Gastroesophageal sphincter (tissue), 4 donors: ENCODE measurements around the gene SCG3. TPM values are rescaled to one million over a fixed set of nuclear protein-coding genes. Genes with fewer than 3 reads are reported as not detected.

Experiments
- ATAC-seq: fragments of 150-250 bp; one replicate; pipeline ENCODE4 v1.9.1; 2016; ENCODE audit warnings: mild to moderate bottlenecking, moderate library complexity
- H3K27ac ChIP-seq, 4 donors: fragments of 200-600 bp; sonication (generic) in 3 of 4; 1 replicate in 3 of 4; 2 replicates in 1 of 4; pipeline ENCODE4 v1.5.1; 2016 to 2019
- H3K27me3 ChIP-seq: fragments of 200-600 bp; sonication (generic); one replicate; pipeline ENCODE4 v1.5.1; 2019
- H3K36me3 ChIP-seq, 2 donors: fragments of 200-600 bp; sonication (generic); one replicate each; pipeline ENCODE4 v1.5.1; 2019; ENCODE audit warnings: control low read depth in 1 of 2
- H3K4me1 ChIP-seq, 3 donors: fragments of 200-600 bp; sonication (generic); 1 replicate in 2 of 3; 2 replicates in 1 of 3; pipeline ENCODE4 v1.5.1; 2016 to 2019; ENCODE audit warnings: control low read depth in 2 of 3
- H3K4me3 ChIP-seq, 2 donors: fragments of 200-600 bp; sonication (generic); one replicate each; pipeline ENCODE4 v1.5.1; 2019; ENCODE audit warnings: mild to moderate bottlenecking in 1 of 2, moderate library complexity in 1 of 2
- H3K9me3 ChIP-seq, 3 donors: fragments of 200-600 bp; sonication (generic); one replicate each; pipeline ENCODE4 v1.5.1; 2017 to 2019; ENCODE audit warnings: control low read depth in 2 of 3
- EP300 ChIP-seq: sonication (generic); formaldehyde crosslinking; IDR thresholded peaks from one replicate; pipeline ENCODE4 v1.6.1; 2017; ENCODE audit warnings: antibody characterized with exemption, mild to moderate bottlenecking
- POLR2A ChIP-seq, 2 donors: fragments of 450-650 bp; IDR thresholded peaks; one replicate each; pipeline ENCODE4 v1.6.1; 2017; ENCODE audit warnings: antibody characterized with exemption in 2 of 2, mild to moderate bottlenecking in 2 of 2, moderate library complexity in 1 of 2
- POLR2AphosphoS5 ChIP-seq: sonication (generic); formaldehyde crosslinking; IDR thresholded peaks from one replicate; pipeline ENCODE4 v1.6.1; 2017; ENCODE audit warnings: antibody characterized with exemption
- WGBS, 2 donors: methylation state at CpG; one replicate each; pipeline ENCODE4 v1.1.5; 2018; ENCODE audit warnings: low coverage in 1 of 2; 5-methylcytosine and 5-hydroxymethylcytosine counted together
- total RNA-seq, 4 donors: library from RNA; depleted of rRNA; stranded (reverse); fragments of >200 nt; gene quantifications; one replicate each; pipeline ENCODE4 v1.1.0, GENCODE V29; 2016
- TF ChIP-seq, protein P1 (sequence below), 4 experiments: fragments of 200-600 bp in 2 of 4; fragments of 450-650 bp in 2 of 4; sonication (generic) in 1 of 4; IDR thresholded peaks; one replicate each; pipeline ENCODE4 v1.5.1; 2017 to 2019; ENCODE audit warnings: antibody characterized with exemption in 4 of 4, mild to moderate bottlenecking in 2 of 4, moderate library complexity in 2 of 4

Gene SCG3
- total RNA-seq, 4 donors from 2014 or later = 0.31 to 0.54 (median 0.54) TPM; not detected in 1

DNA sequence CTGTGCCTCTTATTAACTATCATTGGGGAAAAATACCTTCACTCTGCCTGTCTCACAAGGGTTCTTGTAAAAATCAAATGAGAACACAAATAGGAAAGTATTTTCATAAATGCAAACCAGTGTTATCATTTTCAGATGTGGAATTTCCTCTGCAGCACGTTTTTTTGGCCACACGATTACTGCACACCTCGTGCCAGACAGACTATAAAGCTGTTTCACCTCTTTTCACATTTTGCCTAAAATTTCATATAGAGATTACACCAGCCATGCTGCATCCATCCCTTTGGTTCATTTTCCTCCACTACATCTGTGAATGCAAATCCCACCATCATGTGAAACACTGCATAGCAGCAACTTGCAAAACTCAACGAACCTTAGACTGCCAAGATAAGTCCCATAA is 68.9 kb downstream of the SCG3 start:
- TF ChIP-seq, protein P1, sequence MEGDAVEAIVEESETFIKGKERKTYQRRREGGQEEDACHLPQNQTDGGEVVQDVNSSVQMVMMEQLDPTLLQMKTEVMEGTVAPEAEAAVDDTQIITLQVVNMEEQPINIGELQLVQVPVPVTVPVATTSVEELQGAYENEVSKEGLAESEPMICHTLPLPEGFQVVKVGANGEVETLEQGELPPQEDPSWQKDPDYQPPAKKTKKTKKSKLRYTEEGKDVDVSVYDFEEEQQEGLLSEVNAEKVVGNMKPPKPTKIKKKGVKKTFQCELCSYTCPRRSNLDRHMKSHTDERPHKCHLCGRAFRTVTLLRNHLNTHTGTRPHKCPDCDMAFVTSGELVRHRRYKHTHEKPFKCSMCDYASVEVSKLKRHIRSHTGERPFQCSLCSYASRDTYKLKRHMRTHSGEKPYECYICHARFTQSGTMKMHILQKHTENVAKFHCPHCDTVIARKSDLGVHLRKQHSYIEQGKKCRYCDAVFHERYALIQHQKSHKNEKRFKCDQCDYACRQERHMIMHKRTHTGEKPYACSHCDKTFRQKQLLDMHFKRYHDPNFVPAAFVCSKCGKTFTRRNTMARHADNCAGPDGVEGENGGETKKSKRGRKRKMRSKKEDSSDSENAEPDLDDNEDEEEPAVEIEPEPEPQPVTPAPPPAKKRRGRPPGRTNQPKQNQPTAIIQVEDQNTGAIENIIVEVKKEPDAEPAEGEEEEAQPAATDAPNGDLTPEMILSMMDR (IDR thresholded peaks at IDR 0.05) = no peak
- TF ChIP-seq POLR2AphosphoS5 (no peak), POLR2A (IDR thresholded peaks at IDR 0.05) (no peak), EP300 (no peak)
- Histone ChIP-seq H3K4me3 (no peak overlapping the region), H3K27me3 (no peaks in the 10 kb centered on the region), H3K27ac (no peak overlapping the region), H3K4me1 (peaks cover 0 to 22% (median 5%) of the 10 kb centered on the region in 3 donors), H3K9me3 (no peaks in the 10 kb centered on the region), H3K36me3 (no peaks in the 10 kb centered on the region)
- WGBS, 2 donors = 63 to 82% methylated on average over 4 of the region's 4 CpGs
- ATAC-seq = no peak

DNA sequence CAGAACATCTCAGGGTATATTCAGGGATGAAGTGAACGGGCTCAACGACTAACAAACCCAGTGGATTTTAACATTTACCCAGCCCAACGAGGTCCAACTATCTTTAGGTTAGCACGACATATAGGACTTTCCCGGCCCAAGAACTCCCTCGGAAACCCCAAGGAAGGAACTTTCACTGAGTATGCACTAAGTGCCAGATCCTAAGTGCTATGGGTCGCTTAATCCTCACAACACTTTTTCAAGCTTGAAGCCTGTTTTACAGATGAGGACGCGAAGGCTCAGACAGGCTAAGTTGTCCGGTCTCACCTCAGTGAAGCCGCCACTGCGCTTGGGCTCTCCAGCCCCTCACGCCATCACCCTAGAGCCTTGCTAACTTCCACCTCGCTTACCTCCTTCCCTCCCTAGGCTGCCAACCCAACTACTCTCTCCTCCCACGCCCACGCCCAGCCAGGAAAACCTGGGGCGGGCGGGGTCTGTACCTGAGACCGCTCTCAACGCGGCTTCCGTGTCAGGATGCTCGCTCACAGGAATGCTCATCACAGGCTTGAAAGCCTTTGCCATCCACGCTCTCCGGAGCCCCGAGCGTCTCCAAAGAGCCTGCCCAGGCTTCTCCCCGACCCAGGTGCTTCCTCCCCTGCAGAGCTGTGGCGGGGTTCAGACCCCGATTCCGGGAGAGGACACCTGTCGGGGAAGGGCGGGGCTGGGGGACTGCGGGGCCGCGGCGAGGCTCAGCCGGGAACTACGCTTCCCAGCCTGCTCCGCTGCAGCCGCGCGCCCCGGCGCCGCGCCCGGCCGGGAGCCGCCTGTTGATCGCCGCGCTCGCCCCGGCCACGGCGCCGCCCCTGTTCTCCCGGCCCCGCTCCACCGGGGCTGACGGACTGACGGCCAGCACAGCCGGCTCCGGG is 69.7 kb downstream of the SCG3 start, which contains the start of gene TMOD2:
Gene TMOD2 (plus strand): TSS at position 806 of the 905 bp plus-strand sequence. CDS start 14,845 bp downstream, outside the sequence.
- peak within 1 kb of the TSS; percentile 60 to 82 for H3K4me3 ChIP-seq
- ATAC-seq = peak; percentile 79
- TF ChIP-seq POLR2A (IDR thresholded peaks at IDR 0.05) (no peak), POLR2AphosphoS5 (no peak), EP300 (no peak)
- TF ChIP-seq, protein P1 (IDR thresholded peaks at IDR 0.05) = no peak
- no peaks in the 10 kb centered on the region for H3K9me3 ChIP-seq
- 22 to 35% methylated on average over 8 to 9 of the region's 65 CpGs for WGBS, 2 donors
- H3K27ac ChIP-seq = peak within 1 kb of the TSS; percentile 15 to 87 (median 84)
- H3K36me3 ChIP-seq = no peaks in the 10 kb centered on the region
- H3K4me1 ChIP-seq = peaks cover 0 to 25% (median 5%) of the 10 kb centered on the region in 3 donors
- H3K27me3 ChIP-seq = no peaks in the 10 kb centered on the region

DNA sequence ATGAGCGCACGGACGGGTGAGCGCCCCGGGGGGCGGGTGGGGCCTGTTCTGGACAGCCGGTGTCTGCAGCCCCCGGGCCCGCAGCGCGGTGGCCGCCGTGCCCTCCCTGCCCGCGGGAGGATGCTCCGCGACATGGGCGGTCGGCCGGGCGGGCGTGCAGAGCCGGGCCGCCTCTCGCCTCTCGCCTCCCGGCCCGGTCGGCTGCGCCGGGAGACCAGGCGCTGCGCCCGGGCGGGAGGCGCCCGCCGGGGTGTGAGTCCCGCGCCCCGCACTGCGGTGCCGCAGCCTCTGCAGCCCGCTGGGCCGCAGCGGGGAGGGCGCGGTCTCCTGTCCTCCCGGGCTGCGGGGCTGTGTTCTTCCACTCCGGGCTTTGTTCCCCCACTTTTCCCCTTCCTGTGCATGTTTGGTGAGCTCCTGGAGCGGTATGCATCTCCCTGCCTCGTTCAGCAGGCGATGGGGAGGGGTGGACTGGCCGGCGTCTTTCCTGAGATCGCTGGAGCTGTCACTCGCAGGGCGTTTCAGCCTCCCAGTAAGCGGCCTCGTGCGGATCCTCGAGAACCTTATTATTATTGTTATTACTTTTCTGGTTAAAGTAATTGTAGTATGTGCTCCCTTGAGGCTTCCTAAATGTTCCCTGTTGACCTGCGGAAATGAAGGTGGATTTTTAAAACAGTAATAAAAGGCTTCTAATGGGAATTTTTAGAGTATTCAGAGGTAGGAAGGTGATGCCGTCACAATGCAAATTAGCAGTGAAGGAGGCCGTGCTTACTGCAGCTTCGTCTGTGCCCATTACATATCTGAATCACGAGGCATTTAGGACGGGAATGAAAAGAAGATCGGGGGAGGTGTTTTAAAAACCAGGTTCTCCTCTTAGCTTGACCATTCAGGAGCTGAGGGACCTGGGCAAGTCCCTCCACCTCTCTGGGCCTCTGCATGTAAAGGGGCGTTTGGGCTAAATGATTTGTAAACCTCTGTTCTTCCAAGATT is 70.7 kb downstream of the SCG3 start:
- Histone ChIP-seq H3K9me3 (no peaks in the 10 kb centered on the region), H3K4me3 (peak overlapping the region; percentile 60 to 82), H3K27me3 (no peaks in the 10 kb centered on the region), H3K27ac (peak overlapping the region; percentile 15 to 87 (median 84)), H3K36me3 (no peaks in the 10 kb centered on the region), H3K4me1 (peaks cover 0 to 28% (median 5%) of the 10 kb centered on the region in 3 donors)
- peak; percentile 68 for ATAC-seq
- TF ChIP-seq POLR2AphosphoS5 (no peak), EP300 (no peak), POLR2A (IDR thresholded peaks at IDR 0.05) (peak in 1 of 2 donors; percentile 24)
- TF ChIP-seq, protein P1 (IDR thresholded peaks at IDR 0.05) = no peak
- 0 to 7% methylated on average over 8 to 16 of the region's 71 CpGs for WGBS, 2 donors

DNA sequence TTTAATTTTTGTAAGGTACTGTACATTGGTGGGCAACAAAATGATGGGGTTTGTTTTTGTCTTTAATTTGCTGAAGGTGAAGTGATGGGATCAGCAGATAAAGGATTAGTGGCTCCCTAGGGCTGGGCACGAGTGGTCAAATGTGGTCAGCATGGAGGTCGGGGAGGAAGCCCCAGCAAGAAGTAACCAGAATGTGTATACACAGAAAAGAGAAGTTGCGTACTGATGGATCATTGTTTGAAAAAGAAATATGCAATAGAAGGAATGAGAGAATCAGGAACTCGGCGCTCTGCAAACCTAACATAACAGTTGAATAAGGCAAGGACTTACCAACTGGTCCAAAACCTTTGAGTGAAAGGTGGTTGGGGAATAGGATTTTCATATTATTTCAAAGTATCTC is 71.6 kb downstream of the SCG3 start:
- H3K4me3 ChIP-seq = peak overlapping the region in 1 of 2 donors; percentile 82
- no peaks in the 10 kb centered on the region for H3K9me3 ChIP-seq
- ATAC-seq = no peak
- no peaks in the 10 kb centered on the region for H3K36me3 ChIP-seq
- H3K4me1 ChIP-seq = peaks cover 0 to 33% (median 5%) of the 10 kb centered on the region in 3 donors
- peak overlapping the region in 2 of 4 donors; percentile 84 to 87 for H3K27ac ChIP-seq
- WGBS, 2 donors = 72 to 73% methylated on average over 4 of the region's 5 CpGs
- TF ChIP-seq, protein P1 (IDR thresholded peaks at IDR 0.05) = no peak
- TF ChIP-seq POLR2AphosphoS5 (no peak), EP300 (no peak), POLR2A (IDR thresholded peaks at IDR 0.05) (no peak)
- no peaks in the 10 kb centered on the region for H3K27me3 ChIP-seq
